ENCODE data around the gene ATP6V0A1.

DNA sequence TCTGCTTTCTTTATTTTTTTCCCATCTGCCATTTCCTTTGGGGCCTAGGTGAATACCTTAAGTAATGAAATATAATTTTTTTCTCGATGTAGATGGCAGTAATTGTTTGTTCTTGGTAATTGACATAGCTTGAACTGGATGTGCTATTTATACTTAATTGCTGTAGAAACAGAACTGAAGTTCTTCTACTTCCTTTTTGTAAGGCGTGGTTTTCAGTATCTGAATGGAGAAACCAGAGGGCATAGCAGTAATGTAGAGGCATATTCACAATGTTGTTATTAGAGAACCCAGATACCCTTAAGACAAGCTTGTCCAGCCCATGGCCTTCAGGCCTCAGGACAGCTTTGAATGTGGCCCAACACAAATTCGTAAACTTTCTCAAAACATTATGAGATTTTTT, 16.4 kb downstream of the ATP6V0A1 start:
- TF ChIP-seq, protein P1, sequence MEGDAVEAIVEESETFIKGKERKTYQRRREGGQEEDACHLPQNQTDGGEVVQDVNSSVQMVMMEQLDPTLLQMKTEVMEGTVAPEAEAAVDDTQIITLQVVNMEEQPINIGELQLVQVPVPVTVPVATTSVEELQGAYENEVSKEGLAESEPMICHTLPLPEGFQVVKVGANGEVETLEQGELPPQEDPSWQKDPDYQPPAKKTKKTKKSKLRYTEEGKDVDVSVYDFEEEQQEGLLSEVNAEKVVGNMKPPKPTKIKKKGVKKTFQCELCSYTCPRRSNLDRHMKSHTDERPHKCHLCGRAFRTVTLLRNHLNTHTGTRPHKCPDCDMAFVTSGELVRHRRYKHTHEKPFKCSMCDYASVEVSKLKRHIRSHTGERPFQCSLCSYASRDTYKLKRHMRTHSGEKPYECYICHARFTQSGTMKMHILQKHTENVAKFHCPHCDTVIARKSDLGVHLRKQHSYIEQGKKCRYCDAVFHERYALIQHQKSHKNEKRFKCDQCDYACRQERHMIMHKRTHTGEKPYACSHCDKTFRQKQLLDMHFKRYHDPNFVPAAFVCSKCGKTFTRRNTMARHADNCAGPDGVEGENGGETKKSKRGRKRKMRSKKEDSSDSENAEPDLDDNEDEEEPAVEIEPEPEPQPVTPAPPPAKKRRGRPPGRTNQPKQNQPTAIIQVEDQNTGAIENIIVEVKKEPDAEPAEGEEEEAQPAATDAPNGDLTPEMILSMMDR (IDR thresholded peaks at IDR 0.05): no peak
- no peak for TF ChIP-seq POLR2A (IDR thresholded peaks at IDR 0.05)
